ENCODE data around the gene IRF7.
"Not testable (repeated sequence)": the region's sequence is repeated elsewhere in the genome, so short reads cannot be mapped to it uniquely, and the experiment has no call there.

IRF7 gene

DNA sequence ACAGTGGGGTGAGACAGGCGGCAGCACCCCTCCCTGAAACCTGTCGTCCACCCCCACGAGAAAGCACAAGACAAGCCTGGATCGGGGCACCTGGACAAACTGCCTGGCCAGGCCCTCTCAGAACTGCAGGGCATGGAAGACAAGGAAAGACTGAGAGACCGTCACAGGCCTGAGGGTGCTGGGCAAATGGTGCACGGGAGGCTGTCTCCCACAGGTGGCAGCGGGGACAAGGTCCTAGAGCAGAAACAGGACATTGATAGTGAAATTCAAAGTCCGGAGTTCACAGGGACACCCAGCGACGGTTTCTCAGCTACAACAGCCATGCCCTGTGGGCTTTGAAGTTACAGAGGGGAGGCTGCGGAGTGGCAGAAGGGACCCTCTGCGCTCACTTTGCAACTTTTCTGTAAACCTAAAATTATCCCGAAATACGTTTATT, 42.0 kb upstream of the IRF7 start:
- TF ChIP-seq, protein P1, sequence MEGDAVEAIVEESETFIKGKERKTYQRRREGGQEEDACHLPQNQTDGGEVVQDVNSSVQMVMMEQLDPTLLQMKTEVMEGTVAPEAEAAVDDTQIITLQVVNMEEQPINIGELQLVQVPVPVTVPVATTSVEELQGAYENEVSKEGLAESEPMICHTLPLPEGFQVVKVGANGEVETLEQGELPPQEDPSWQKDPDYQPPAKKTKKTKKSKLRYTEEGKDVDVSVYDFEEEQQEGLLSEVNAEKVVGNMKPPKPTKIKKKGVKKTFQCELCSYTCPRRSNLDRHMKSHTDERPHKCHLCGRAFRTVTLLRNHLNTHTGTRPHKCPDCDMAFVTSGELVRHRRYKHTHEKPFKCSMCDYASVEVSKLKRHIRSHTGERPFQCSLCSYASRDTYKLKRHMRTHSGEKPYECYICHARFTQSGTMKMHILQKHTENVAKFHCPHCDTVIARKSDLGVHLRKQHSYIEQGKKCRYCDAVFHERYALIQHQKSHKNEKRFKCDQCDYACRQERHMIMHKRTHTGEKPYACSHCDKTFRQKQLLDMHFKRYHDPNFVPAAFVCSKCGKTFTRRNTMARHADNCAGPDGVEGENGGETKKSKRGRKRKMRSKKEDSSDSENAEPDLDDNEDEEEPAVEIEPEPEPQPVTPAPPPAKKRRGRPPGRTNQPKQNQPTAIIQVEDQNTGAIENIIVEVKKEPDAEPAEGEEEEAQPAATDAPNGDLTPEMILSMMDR (IDR thresholded peaks at IDR 0.05; ENCODE audit: extremely low read depth, insufficient read depth, missing control alignments) = no peak
- DNase-seq (ENCODE audit: low spot score) = no peak
- in situ Hi-C loops (cut with MboI; ENCODE audit: low pct_unique_long_range_greater_than_20kb, low sequenced_read_pairs, unreplicated experiment) = no loop called here

DNA sequence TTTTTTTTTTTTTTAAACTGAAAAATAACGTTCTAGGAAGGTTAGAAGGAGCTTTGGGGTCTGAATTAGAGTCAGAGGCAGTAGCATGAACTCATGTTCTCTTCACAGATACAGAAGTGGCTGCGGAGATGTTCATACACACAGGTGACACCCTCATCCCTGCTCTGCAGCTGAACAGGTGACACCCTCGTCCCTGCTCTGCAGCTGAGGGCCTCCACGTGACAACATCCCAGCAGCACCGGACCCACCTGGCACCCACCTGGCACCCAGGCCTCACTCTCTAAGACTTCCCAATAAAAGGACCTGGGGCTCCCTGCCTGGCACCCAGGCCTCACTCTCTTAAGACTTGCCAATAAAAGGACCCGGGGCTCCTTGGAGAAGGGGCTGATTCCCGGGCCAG, 41.1 kb upstream of the IRF7 start:
- in situ Hi-C loops (cut with MboI; ENCODE audit: low pct_unique_long_range_greater_than_20kb, low sequenced_read_pairs, unreplicated experiment) = no loop called here

DNA sequence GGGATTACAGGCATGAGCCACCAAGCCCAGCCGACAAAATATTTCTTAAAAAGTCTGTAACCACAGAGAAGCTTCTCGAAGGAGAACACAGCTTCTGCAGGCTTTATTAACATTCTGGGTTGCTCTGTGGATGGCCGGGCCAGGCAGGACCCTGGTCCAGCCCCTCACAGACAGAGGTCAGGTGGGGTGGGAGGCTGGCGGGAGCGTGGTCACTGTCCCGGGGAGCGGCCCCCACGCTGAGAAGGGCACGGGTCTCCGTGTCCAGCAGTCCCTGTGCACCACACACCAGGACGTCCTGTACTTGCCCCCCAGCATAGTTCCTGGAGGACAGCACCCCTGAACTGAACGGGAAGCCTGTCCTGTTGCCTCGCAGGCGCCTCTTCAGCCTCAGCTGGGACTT, 40.7 kb upstream of the IRF7 start:
- no peak for DNase-seq (ENCODE audit: low spot score)
- in situ Hi-C loops (cut with MboI; ENCODE audit: low pct_unique_long_range_greater_than_20kb, low sequenced_read_pairs, unreplicated experiment) = no loop called here

More for the DNA sequence above, 41.1 kb upstream of the IRF7 start:
- TF ChIP-seq, protein P1 (IDR thresholded peaks at IDR 0.05; ENCODE audit: extremely low read depth, insufficient read depth, missing control alignments) = no peak
- DNase-seq (ENCODE audit: low spot score) = no peak

DNA sequence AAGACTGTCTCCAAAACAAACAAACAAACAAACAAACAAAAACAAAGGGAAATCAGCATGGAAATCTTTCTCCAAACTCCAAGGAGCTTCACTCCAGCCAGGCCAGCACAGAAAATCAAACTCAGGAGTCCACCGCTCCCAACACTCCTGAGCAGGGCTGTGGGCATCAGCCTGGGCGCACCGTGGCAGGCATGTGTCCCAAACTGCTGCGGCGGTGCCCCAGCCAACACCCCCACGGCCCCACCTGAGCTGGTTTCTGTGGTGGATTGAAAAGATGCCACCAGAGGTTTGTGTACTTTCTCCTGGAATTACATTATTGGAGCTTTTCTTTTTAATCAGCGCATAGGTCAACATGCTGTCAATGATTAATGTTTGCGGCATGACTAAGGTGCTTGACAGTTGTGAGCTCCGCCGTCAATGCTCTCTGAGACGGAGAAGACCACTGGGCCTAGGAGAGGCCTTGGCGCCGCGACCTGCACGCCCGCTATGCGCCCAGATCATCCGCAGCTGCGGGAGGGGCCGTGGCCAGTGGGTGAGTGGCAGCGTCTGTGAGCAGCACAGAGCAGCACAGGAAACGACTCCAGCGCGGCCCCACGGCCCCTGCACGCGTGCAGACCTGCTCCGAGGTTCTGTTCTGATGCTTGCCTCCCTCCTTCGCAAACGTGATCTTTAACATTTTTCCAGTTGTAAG, 39.4 kb upstream of the IRF7 start:
- TF ChIP-seq, protein P1 (IDR thresholded peaks at IDR 0.05; ENCODE audit: extremely low read depth, insufficient read depth, missing control alignments) = no peak
- no peak for DNase-seq (ENCODE audit: low spot score)
- in situ Hi-C loops (cut with MboI; ENCODE audit: low pct_unique_long_range_greater_than_20kb, low sequenced_read_pairs, unreplicated experiment) = no loop called here

More for the DNA sequence above, 40.7 kb upstream of the IRF7 start:
- TF ChIP-seq, protein P1 (IDR thresholded peaks at IDR 0.05; ENCODE audit: extremely low read depth, insufficient read depth, missing control alignments) = no peak

DNA sequence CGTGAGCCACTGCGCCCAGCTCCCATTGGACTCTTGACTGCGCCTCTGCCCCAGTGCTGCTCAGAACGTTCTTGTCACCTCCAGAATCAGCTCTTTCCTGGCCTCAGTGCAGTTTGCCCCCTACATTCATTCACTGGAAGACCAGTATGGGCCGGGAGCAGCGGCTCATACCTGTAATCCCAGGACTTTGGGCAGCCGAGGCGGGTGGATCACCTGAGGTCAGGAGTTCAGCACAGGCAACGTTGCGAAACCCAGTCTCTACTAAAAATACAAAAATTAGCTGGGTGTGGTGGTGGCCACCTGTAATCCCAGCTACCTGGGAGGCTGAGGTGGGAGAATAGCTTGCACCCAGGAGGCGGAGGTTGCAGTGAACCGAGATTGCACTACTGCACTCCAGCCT, 38.7 kb upstream of the IRF7 start:
- in situ Hi-C loops (cut with MboI; ENCODE audit: low pct_unique_long_range_greater_than_20kb, low sequenced_read_pairs, unreplicated experiment); DNase-seq (ENCODE audit: low spot score): not testable (repeated sequence)

DNA sequence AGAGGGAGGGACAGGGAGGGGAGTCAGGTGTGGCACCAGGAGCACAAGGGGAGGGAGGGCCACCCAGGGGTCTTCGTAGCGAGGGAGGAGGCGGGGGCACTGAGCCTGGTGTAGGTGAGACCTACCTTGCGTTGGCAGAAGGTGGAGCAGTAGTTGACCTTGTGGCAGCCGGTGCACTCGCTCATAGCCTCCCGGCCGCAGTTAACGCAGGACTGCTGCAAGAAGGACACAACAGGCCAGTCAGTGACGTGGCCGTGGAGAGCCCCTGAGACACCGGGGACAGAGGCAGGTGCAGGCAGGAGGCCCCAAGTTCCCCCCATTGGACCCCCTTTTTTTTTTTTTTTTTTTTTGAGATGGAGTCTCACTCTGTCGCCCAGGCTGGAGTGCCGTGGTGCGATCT, 38.1 kb upstream of the IRF7 start:
- no peak for DNase-seq (ENCODE audit: low spot score)
- in situ Hi-C loops (cut with MboI; ENCODE audit: low pct_unique_long_range_greater_than_20kb, low sequenced_read_pairs, unreplicated experiment) = no loop called here
- TF ChIP-seq, protein P1 (IDR thresholded peaks at IDR 0.05; ENCODE audit: extremely low read depth, insufficient read depth, missing control alignments) = no peak

DNA sequence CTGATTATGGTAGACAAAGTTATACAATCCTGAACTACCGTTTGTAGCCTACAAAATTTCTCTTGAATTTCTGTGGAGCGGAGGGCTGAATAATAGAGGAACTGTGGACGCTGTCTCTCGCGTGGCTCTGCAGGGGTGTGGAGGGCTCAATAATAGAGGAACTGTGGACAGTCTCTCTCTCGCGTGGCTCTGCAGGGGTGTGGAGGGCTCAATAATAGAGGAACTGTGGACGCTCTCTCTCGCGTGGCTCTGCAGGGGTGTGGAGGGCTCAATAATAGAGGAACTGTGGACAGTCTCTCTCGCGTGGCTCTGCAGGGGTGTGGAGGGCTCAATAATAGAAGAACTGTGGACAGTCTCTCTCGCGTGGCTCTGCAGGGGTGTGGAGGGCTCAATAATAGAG, 37.4 kb upstream of the IRF7 start:
- in situ Hi-C loops (cut with MboI; ENCODE audit: low pct_unique_long_range_greater_than_20kb, low sequenced_read_pairs, unreplicated experiment); DNase-seq (ENCODE audit: low spot score): not testable (repeated sequence)

DNA sequence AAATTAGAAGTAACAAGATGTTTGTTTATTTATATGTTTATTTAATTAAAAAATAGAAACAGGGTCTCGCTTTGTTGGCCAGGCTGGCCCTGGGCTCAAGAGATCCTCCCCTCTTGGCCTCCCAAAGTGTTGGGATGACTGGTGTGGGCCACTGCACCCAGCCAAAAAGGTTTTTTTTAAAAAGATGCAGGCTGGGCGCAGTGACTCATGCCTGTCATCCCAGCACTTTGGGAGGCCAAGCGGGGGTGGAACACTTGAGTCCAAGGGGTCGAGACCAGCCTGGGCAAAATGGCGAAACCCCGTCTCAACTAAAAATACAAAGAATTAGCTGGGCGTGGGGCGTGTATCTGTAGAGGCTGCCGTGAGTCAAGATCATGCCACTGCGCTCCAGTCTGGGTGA, 34.7 kb upstream of the IRF7 start:
- in situ Hi-C loops (cut with MboI; ENCODE audit: low pct_unique_long_range_greater_than_20kb, low sequenced_read_pairs, unreplicated experiment) = no loop called here
- TF ChIP-seq, protein P1 (IDR thresholded peaks at IDR 0.05; ENCODE audit: extremely low read depth, insufficient read depth, missing control alignments) = no peak
- no peak for DNase-seq (ENCODE audit: low spot score)

DNA sequence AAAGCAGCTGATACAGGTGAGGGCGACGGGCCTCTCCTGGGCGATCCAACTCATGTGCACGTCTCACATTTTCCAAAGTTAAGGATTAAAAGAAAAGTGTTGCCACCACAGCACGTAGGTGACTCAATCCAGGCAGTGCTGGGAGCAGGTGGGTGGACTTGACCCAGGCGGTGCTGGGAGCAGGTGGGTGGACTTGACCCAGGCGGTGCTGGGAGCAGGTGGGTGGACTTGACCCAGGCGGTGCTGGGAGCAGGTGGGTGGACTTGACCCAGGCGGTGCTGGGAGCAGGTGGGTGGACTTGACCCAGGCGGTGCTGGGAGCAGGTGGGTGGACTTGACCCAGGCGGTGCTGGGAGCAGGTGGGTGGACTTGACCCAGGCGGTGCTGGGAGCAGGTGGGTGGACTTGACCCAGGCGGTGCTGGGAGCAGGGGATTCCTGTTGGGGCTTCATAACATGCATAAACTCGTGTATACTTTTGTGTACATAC, 32.0 kb upstream of the IRF7 start:
- in situ Hi-C loops (cut with MboI; ENCODE audit: low pct_unique_long_range_greater_than_20kb, low sequenced_read_pairs, unreplicated experiment); DNase-seq (ENCODE audit: low spot score): not testable (repeated sequence)

Data from GM13977 (cell line).